Glomerular endothelial cell (primary cell): ENCODE data around the gene TPBGL. TPM values are rescaled to one million over a fixed set of nuclear protein-coding genes. Genes with fewer than 3 reads are reported as not detected.

Experiments
- DNase-seq: peaks from one replicate; pipeline ENCODE4 v3.0.0-alpha.2; 2011; ENCODE audit warnings: low read depth, low spot score; ENCODE audit errors: extremely low read depth
- total RNA-seq: library from RNA; depleted of rRNA; stranded (reverse); fragments of >200 nt; gene quantifications from 2 replicates; pipeline ENCODE4 v1.2.3, GENCODE V29; 2015

Gene TPBGL, protein sequence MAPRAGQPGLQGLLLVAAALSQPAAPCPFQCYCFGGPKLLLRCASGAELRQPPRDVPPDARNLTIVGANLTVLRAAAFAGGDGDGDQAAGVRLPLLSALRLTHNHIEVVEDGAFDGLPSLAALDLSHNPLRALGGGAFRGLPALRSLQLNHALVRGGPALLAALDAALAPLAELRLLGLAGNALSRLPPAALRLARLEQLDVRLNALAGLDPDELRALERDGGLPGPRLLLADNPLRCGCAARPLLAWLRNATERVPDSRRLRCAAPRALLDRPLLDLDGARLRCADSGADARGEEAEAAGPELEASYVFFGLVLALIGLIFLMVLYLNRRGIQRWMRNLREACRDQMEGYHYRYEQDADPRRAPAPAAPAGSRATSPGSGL
- total RNA-seq = 1.3 and 1.6 TPM in 2 replicates

DNA sequence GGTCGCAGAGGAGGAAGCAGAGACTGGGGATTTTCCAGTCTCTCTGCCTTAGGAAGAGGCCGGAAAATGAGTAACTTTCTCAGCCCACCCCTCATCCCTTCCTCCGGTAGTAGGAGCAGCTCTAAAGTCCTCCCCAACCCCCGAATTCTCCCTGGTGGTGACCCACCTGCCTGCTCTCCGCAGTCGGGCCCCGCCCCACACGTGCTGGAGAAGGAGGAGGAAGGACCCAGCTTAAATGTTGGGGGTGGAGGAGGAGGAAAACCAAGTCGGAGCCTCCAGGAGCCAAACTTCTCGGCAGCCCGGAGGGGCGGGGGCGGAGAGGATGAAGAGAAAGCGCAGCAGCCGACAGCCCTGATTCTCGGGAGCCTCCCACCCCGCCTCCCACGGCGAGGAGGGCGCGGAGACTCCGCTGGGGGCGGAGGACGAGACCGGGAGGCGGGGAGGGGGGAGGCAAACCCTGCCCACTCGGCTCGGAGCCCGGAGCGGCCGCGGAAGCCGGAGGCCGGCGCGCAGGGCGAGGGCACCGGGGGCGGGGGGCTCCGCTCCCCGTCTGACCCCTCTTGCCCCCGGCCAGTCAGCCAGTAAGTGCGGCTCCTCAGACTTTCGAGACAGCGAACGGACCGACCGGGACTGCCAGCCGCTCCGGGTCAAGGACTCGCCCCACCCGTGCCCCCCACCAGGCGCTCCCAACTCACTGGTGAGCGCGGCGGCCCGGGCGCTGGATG is at the start of gene TPBGL:
TPBGL (plus strand) TSS at position 464 of the 725 bp plus-strand sequence. CDS start 276 bp downstream, outside the sequence.
- no peak for DNase-seq

DNA sequence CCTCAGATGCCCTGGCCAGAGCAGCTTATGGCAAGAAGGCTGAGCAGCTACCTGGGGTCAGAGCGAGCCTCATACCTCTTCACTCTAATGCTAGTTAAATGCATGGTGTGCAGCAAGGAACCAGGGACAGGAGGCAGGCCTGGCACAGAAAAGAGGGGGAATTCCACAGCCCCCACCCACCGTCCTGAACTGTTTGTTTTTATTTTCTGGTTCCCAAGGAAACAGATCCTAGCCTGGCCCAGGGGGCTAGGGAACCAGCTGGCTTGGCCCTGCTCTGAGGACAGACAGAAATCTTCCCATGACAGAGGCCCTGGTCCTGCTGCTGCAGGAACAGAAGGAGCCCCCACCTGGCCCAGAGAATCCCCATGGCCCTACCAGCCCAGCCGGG is 49.2 kb upstream of the TPBGL start:
- no peak for DNase-seq

DNA sequence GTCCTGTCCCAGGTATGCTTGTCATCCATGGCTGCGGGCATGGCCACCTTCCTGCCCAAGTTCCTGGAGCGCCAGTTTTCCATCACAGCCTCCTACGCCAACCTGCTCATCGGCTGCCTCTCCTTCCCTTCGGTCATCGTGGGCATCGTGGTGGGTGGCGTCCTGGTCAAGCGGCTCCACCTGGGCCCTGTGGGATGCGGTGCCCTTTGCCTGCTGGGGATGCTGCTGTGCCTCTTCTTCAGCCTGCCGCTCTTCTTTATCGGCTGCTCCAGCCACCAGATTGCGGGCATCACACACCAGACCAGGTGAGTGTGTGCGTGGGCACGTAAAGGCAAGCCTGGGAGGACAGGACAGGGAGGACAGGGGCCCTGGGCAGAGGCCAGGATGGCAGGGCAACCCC is 47.3 kb upstream of the TPBGL start:
- no peak for DNase-seq

DNA sequence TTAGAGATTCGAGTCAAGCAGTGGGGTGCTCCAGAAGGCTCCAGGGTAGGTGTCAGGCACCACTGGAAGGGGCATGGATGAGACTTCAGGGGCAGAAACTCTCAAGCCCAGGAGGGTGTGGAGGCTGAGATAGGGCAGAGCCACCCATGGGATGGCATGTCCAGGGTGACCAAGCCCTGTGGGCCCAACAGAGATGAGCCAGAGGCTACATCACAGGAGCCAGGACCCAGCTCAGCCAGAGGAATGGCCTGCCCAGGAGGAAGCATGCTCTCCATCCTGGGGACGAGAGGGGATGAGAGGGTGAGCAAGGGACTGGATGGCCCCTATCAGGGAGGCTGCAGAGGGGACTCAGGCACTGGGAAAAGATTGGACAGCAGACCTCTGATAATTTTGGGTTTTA is 46.9 kb upstream of the TPBGL start:
- no peak for DNase-seq

DNA sequence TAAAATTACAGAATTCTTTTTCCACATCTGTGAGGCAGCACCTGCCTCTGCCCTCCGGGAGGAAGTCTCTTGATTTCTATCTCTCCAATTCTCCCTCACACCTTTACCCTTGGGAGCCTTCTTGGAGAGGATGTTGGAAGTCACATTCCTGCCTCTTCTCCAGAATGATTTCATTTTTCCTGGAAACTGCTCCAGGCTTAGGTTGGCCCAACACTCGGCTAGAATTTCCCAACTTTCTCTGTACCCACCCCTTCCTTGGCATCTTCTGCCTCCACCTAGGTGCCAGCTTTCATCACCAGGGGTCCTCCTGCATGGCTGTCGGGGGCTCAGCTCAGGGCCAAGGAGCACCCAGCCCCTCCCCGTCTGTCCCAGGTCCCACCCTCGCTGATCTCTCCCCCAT is 46.4 kb upstream of the TPBGL start:
- no peak for DNase-seq

DNA sequence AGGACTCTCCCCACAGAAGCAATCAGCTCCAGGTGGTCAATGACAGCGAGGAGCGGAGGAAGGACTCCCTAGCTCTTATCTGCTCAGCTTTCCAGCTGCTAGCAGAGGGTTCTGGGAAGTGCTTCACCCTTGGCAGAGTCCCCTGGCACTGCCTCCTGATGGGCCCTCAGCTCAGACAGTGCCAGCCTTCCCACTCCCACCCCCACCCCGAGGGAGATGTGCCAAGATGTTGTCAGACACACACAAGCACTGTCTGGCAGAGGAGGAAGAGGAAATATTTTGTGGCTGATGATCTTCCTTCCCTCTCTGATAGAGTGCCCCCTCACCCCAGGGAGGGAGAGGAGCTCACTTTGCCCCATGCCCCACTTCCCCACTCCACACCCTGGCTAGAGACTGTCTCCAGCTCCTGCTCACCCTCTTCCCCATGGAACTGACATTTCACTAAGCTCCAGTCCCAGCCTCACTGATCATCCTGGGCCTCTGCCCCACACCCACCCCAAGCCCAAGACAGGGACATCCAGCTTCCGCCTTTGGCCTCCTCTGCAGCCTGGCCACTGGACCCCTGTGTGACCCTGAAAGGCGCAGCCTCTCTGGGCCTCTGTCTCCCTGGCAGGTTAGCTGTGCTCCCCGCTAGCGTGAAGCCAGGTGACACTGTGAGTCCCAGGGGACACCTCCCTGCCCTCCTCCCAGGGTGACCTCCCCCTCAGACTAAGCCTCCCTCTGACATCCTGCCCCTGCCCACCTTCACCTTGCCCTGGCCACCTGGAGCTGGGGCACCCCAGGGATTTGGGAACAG is 45.2 kb upstream of the TPBGL start:
- no peak for DNase-seq

DNA sequence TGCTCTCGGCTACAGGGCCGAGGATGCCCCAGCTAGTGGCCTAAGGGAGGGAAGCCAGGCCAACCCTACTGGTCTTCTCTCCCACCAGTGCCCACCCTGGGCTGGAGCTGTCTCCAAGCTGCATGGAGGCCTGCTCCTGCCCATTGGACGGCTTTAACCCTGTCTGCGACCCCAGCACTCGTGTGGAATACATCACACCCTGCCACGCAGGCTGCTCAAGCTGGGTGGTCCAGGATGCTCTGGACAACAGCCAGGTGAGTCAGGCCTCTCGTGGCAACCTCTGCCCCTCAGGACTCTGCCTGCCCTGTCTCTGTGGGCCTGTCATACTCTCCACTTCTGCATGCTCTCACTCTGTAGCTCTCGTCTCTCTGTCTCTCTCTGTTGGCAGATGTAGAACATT is 44.1 kb upstream of the TPBGL start:
- DNase-seq = no peak

DNA sequence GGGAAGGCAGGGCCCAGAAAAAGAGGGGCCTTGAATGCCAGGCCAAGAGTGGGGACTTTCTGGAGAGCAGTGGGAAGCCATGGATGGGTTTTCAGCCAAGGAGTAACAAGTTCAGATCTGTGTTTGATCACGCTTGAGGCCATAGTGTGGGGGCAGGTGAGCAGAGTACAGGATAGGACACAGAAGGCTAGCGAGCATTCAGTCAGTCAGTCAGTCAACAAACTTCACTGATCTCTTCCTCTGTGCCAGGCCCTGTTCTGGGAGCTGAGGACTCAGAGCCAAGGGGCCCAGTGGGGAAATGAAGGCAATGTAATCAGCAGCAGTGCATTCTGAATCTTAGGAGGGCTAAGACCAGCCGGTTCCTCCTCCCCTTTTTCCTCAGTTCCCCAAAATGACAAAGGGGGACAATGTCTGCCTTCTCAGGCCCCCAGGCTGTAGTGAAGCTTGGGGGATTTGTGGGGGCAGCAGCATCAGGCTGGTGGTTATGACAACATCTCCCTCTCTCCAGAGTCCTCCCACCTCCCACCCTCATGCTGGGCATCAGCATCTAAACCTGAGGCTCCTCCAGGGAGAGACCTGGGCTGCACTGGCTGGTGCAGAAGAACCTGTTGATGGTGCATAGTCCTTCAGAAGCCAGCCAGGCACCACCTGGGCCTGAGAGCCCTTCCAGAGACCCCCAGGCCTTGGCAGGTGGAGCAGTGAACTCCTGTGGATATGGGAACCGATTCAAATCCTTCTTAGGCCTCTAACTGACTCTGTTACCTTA is 42.9 kb upstream of the TPBGL start:
- DNase-seq = no peak

DNA sequence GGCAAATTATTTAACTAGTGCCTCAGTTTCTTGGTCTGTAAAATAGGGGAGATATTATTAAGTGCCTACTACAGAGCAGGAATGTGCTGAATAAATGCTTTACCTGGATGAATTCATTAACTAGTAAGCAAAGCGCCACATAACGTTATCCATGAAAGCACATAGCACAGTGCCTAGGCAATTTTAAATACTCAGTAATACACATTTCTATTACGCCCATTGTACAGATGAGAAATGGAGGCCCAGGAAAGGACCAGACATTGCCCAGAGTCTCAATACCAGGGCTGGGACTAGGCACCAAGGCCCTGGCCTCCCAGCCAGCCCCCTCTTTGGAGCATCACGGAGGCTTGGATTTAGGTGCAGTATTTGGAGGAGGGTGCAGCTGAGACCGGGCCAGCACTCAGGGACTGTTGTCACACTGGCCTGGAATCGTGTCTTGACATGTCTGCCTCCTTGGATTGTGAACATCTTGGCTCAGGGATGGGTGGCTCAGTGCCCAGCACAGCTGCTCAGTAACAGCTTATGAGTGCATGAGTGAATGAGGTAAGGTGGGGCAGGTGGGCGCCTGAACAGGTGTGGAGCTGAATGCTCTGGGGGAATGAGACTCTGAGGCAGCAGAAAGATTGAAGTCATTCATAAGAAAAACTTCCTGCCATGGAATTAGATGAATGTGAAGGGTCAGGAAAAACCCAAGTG is 42.1 kb upstream of the TPBGL start:
- no peak for DNase-seq

DNA sequence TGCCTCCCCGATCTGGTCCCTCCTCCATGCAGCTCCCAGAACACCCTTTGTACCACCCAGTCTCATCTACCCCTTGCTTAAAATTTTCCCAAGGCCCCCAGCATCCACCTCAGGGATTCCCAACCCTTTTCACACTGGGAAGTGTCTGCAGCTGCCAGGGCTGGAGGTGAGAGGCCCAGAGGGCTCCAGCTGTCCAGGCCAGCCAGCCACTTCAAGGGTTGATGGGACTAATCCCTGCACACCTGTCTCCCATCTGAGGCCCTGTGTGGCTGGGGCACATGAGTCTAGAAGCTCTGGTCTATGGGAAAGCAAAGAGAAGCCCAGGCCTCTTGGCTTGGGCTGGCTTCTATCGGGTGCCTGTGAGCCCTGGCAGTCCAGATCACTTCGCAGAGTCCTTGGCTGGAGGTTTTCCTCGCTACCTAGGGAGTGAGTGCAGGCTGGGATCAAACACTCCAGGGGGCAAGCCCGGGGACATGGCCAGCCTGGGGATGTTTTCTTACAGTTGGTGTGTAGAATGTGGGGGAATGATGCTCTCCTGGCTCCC is 41.1 kb upstream of the TPBGL start:
- DNase-seq = no peak

DNA sequence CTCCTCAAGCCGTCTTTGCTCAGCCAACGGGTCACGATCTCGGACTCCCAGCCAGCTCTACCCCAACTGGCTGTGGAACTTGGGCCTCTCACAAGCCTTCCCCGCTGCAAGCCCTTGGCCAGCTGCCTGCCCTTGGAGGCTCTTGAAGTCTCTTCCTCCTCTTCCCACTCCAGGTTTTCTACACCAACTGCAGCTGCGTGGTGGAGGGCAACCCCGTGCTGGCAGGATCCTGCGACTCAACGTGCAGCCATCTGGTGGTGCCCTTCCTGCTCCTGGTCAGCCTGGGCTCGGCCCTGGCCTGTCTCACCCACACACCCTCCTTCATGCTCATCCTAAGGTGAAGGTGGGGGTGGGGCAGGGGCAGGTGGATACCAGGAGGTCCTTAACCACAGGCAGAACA is 40.5 kb upstream of the TPBGL start:
- DNase-seq = no peak

DNA sequence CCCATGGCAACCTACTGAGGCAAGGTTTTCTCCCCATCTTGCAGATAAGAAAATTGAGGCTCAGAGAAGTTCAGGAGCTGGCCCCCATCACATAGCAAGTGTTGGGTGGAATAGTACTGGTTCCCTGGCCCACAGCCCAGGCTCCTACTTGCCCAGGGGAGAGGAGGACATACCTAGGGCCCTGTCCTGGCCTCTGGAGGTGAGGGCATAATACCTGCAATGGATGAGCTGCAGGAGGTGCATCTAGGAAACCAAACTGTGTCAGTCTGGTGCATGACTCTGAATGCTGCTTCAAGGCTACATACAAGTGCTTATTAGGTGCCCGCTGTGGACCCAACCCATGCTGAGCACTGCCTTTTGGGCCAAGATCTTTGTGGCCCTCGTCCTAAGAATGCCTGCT is 40.0 kb upstream of the TPBGL start:
- no peak for DNase-seq

DNA sequence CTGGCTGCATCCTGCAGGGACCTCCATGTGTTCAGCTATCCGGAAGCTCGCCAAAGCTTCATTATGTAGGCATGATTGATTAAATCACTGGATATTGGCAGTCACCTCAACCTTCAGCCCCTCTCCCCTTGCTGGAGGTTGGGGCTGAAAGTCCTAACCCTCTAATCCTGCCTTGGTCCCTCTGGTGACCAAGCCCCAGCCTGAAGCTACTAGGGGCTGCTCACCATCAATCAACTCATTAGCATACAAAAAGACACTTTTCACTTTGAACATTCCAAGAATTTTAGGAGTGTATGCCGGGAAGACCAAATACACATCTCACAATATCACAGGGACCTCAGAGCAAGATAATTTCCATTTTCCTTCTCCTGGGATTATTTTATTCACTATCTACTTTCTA is 38.8 kb upstream of the TPBGL start:
- no peak for DNase-seq

DNA sequence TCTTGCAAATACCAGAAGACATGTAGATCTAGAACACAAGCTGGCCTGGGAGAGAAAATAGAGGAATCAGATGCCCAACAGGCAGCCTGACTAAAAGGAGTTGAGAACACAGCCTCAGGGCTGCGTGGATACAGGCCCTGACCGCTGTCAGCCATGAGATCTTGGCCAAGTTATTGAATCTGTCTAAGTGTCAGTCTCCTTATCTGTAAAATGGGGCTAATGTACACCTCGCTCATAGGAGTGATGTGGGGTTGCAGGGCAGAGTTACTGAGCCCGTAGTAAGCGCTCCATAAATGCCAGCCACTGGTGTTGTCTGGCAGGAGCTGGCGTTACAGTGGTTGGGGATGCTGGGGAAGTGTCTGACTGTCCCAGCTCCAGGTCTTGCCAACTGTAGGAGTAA is 38.4 kb upstream of the TPBGL start:
- no peak for DNase-seq

DNA sequence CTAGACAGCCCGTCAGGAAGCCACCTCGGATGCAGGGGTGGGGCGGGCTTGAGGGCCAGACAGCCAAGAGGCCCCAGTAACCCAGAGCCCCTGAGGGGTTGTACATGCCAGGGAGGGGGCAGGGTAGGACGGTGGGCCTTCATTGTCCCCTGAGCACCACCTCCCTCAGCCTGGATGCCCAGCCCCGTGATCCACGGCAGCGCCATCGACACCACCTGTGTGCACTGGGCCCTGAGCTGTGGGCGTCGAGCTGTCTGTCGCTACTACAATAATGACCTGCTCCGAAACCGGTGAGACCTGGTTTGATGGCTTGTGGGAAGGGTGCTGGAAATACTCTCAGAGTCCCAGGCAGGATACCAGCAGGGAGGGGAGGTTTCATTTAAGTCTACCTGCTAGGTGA is 37.4 kb upstream of the TPBGL start:
- DNase-seq = no peak

DNA sequence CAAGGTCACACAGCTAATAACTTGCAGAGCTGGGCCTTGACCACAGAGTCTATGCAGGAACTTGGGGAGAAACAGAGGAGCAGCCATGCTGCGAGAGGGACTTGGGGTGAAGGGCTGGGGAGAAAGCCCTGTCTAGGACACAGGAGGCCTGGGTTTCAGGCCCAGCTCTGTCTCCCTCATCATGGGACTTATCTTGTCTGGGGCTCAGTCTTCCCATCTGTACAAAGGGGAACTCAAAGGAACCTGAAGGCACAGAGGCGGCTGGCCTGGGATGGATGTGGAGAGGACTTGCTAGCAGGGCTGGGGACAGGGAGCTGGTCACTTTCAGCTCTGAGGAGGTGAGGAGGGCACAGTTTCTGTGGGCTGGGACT is 36.9 kb upstream of the TPBGL start:
- DNase-seq = no peak

DNA sequence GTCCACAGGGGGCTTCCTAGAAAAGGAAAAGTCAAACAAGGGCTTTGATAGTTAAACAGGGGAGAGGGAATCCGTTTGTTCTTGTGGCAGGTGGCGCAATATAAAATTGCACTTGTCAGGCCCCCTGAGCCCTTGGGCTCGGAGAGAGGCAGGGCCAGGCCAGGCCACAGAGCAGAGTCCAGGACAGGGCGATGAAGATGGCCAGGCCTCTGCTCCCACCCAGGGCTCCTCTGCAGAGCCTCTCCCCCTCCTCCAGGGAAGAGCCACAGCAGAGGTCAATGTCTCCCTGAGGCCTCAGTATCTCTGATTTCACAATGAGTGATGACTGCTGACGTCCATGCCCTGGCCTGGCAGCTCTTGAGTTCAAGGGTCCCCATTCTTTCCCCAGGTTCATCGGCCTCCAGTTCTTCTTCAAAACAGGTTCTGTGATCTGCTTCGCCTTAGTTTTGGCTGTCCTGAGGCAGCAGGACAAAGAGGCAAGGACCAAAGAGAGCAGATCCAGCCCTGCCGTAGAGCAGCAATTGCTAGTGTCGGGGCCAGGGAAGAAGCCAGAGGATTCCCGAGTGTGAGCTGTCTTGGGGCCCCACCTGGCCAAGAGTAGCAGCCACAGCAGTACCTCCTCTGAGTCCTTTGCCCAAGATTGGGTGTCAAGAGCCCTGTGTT is 36.4 kb upstream of the TPBGL start:
- no peak for DNase-seq

DNA sequence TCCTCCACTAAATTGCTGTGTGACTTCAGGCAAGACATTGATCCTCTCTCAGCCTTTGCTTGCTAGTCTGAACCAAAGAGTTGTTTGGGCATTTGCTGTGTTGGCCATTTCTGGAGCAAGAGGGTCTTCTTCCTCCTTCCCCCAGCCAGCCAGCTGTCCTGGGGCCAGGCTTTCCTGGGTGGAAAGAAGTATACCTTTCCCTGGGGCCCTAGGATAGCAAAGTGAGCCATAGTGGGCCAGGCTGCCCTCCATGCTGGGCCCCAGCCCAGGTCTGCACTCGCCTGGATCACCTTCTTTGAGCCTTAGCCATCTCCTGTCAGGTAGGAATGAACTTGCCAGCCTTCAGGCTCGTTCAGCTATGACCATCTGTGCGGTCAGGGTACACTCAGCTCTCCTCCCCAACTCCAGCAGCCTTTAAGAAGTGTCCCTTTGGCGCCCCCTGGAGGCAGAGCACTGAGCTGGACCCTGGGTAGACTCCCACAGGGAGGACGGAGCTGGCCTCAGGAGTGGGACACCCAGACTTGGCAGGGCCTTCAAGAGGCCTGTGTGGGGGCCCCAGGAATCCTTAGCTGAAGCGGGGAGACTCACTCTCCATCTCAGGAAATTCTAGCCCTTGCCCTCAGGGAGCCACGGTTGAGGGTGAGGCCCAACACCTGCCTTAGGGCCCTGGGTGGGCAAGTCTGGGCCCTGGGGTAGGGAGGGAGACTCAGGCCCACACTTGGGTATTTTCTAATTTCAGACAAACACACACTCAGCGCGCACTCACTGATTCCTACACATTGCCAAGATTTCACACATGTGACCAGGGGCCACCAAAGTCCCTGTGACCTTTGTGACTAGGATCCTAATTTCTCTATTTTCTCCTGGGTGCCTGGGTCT is 35.6 kb upstream of the TPBGL start:
- DNase-seq = peak; percentile 39
